Calu3 (cell line): ENCODE results near the gene B4GALNT3. TPM values are rescaled to one million over a fixed set of nuclear protein-coding genes. Genes with fewer than 3 reads are reported as not detected.

Experiments
- BruUV-seq: library from RNA; stranded (reverse); fragments of 400-500 nt; replicated peaks from 2 replicates; lab custom pipeline; 2021; lab: Mats Ljungman, UMichigan
- CTCF ChIA-PET: fragments of 300-600 bp; sonication (Branson Sonifier 250); formaldehyde crosslinking; loops from one replicate; lab custom pipeline; 2022; ENCODE audit warnings: antibody characterized with exemption; lab: Charles Lee
- DNase-seq: peaks from one replicate; pipeline ENCODE4 v3.0.0; 2022
- H3K27ac Mint-ChIP-seq: one replicate; pipeline ENCODE4 v1.8.0; 2022; ENCODE audit warnings: mixed read lengths; ENCODE audit not compliant: unreplicated experiment
- H3K27me3 Mint-ChIP-seq: one replicate; pipeline ENCODE4 v1.8.0; 2022; ENCODE audit warnings: mixed read lengths; ENCODE audit not compliant: unreplicated experiment
- H3K36me3 Mint-ChIP-seq: one replicate; pipeline ENCODE4 v1.8.0; 2022; ENCODE audit warnings: mild to moderate bottlenecking, moderate library complexity, mixed read lengths; ENCODE audit not compliant: insufficient read depth, unreplicated experiment
- H3K4me1 Mint-ChIP-seq: one replicate; pipeline ENCODE4 v1.8.0; 2022; ENCODE audit warnings: mild to moderate bottlenecking, low read depth, mixed read lengths; ENCODE audit not compliant: unreplicated experiment
- H3K4me3 Mint-ChIP-seq: one replicate; pipeline ENCODE4 v1.8.0; 2022; ENCODE audit warnings: mild to moderate bottlenecking, low read depth, moderate library complexity, mixed read lengths; ENCODE audit not compliant: unreplicated experiment
- H3K9me3 Mint-ChIP-seq: one replicate; pipeline ENCODE4 v1.8.0; 2022; ENCODE audit warnings: low read depth, mixed read lengths; ENCODE audit not compliant: unreplicated experiment
- intact Hi-C: fragments of 100-400 bp; cut with micrococcal nuclease; formaldehyde crosslinking; loops from one replicate; pipeline ENCODE4 v1.10.0; 2022; ENCODE audit not compliant: unreplicated experiment
- total RNA-seq: library from RNA; stranded (reverse); gene quantifications from 2 replicates; pipeline ENCODE4 v1.2.3, GENCODE V29; 2022
- TF ChIP-seq, protein P1 (sequence below): fragments of 200-600 bp; IDR thresholded peaks from one replicate; pipeline ENCODE4 v1.8.0; 2022; ENCODE audit warnings: antibody characterized with exemption; ENCODE audit not compliant: unreplicated experiment

B4GALNT3 gene
- total RNA-seq, 1 experiment from 2014 or later: 19.3 TPM

DNA sequence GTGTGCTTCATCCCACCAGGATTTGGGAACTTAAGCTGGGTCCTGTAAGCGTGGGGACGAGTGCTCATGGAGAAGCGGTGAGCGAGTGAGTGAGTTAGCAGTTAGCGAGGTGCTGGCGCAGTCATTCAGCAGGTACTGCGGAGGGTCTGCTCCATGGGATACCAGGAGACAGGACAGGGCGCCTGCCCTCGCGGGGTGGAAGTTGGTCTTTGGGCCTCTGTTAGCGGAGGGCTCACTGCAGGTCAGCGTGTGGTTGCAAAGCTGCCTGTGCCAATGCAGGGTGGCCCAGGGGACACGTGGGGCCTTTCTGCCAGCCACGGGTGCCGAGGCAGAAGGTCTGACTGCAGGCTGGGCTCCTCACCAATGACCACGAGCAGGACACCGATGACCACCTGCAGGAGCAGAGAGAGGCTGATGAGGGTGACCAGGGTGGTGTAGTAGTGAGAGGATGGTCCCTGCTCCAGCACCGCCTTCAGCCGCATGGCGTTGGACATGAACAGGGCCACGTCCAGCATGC is 105.9 kb downstream of the B4GALNT3 start:
- Mint-ChIP-seq H3K27ac (no peak overlapping the region), H3K27me3 (peaks cover 24% of the 10 kb centered on the region), H3K4me3 (no peak overlapping the region), H3K36me3 (peaks cover 6% of the 10 kb centered on the region), H3K4me1 (peaks cover under 1% of the 10 kb centered on the region), H3K9me3 (no peaks in the 10 kb centered on the region)
- CTCF ChIA-PET: no interaction called here
- TF ChIP-seq, protein P1, sequence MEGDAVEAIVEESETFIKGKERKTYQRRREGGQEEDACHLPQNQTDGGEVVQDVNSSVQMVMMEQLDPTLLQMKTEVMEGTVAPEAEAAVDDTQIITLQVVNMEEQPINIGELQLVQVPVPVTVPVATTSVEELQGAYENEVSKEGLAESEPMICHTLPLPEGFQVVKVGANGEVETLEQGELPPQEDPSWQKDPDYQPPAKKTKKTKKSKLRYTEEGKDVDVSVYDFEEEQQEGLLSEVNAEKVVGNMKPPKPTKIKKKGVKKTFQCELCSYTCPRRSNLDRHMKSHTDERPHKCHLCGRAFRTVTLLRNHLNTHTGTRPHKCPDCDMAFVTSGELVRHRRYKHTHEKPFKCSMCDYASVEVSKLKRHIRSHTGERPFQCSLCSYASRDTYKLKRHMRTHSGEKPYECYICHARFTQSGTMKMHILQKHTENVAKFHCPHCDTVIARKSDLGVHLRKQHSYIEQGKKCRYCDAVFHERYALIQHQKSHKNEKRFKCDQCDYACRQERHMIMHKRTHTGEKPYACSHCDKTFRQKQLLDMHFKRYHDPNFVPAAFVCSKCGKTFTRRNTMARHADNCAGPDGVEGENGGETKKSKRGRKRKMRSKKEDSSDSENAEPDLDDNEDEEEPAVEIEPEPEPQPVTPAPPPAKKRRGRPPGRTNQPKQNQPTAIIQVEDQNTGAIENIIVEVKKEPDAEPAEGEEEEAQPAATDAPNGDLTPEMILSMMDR: no peak
- no TSS peak for BruUV-seq
- intact Hi-C loops: no loop called here
- DNase-seq: no peak

DNA sequence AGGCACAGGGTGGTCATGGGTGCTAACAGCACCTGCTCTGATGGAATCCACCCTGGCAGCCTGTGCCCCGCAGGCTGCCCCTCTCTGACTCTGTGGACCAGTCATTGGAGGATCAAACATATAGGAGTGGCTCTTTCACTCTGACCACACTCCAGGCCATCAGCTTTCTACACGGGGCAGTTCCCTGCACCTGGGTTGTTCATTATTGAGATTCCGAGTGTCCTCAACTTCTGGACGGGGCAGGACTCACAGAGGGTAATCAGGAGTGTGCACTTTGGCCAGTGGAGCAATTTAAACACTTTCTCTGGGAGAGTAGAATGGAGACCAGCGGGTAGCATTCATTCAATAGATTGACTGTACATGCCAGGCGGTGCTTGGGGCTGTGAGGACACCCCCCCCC is 108.7 kb downstream of the B4GALNT3 start:
- intact Hi-C loops: no loop called here
- Mint-ChIP-seq H3K27ac (no peak overlapping the region), H3K9me3 (no peaks in the 10 kb centered on the region), H3K4me1 (peaks cover 17% of the 10 kb centered on the region), H3K36me3 (peaks cover 6% of the 10 kb centered on the region), H3K4me3 (no peak overlapping the region), H3K27me3 (peaks cover 17% of the 10 kb centered on the region)
- CTCF ChIA-PET: interaction anchor here (0.8 kb wide), 1 partner anchor 182 kb away, joined by 3 read pairs; no protein-coding TSS in a partner anchor
- no TSS peak for BruUV-seq
- TF ChIP-seq, protein P1: no peak
- DNase-seq: no peak

DNA sequence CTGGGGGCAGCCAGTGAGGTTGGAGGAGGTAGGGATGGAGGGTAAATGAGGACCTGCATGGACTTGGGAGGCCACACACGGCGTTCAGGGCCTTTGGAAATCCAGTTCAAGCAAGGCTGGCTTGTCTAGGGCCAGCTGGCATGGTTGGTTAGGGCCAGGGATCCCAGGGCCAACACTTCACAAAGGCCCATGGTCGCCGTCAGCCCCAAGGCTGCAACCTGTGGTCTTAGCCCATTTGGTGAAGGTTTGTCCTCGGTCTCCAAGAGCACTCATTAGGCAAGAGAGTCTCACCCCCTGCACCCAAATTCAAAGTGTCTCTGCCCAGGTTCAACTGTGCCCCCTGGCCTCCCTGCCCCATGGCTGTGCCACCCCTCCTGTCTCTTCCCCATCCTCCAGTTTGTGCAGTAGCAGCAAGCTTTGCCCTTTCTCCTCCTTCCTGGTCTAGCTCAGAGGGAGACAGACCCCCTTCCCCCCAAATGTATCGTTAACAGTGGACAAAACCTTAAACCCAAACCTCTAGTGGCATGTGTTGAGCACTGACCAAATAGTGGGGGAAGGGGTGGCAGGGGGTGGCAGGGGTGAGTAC is 109.4 kb downstream of the B4GALNT3 start:
- no peak for DNase-seq
- Mint-ChIP-seq H3K4me3 (peak overlapping the region; percentile 80), H3K9me3 (no peaks in the 10 kb centered on the region), H3K27ac (no peak overlapping the region), H3K36me3 (peaks cover 6% of the 10 kb centered on the region), H3K27me3 (peaks cover 17% of the 10 kb centered on the region), H3K4me1 (peaks cover 17% of the 10 kb centered on the region)
- BruUV-seq: no TSS peak
- TF ChIP-seq, protein P1: no peak
- CTCF ChIA-PET: interaction anchor here (0.8 to 2.4 kb wide), 3 partner anchors 182 to 185 kb away, joined by 3 to 25 read pairs (median 5); partner anchors contain the start of gene WNK1
- intact Hi-C loops: no loop called here

DNA sequence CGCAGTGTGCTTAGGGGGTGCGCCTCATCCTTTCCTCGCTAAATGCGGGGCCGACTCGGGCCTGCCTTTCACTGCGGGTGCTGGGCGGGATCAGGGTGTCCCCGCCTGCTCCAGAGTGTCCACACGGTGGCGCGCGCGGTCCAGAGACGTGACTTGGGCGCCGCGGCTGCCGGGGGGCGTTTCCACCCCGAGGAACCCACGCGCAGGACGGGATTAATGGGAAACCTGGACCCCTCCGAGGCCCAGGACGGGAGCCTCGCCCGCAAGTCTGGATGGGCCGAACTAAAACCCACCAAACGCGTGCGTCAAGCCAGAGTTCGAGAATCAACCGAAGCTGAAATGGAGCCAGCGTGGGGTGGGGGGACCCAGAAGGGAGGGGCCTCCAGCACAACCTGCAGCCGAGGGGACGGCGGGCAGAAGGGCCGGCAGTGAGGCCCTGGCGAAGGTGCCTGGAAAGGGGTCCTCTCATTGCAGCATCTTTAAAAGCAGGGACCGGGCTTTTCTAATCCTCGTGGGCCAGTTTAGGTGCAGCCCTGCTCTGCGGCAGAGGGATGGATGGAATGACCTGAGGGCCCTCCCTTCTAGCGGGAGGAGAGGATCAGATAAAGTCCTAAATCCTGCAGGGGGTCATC is 110.2 kb downstream of the B4GALNT3 start:
- no peaks in the 10 kb centered on the region for H3K9me3 Mint-ChIP-seq
- DNase-seq: peak; percentile 91
- BruUV-seq: no TSS peak
- no peak overlapping the region for H3K27ac Mint-ChIP-seq
- H3K27me3 Mint-ChIP-seq: peaks cover 17% of the 10 kb centered on the region
- CTCF ChIA-PET: interaction anchor here (0.6 to 2.4 kb wide), 7 partner anchors 182 to 523 kb away, joined by 5 to 25 read pairs (median 7); partner anchors contain the start of genes RAD52 and WNK1
- intact Hi-C loops: loop anchor here (5.0 to 10.0 kb wide), 3 partner anchors 65 to 522 kb away; partner anchors contain the start of gene RAD52
- TF ChIP-seq, protein P1: peak; percentile 92
- H3K4me1 Mint-ChIP-seq: peaks cover 17% of the 10 kb centered on the region
- peak overlapping the region; percentile 80 for H3K4me3 Mint-ChIP-seq
- peaks cover 6% of the 10 kb centered on the region for H3K36me3 Mint-ChIP-seq
